IMR-90 (cell line): ENCODE results near the gene SIRPB1.

Source experiments
- BHLHE40 ChIP-seq: fragments of 150-350 bp; IDR thresholded peaks from 2 replicates; pipeline ENCODE4 v1.6.1; 2016; ENCODE audit warnings: mild to moderate bottlenecking, low read depth, low read length
- CEBPB ChIP-seq: IDR thresholded peaks from 2 replicates; pipeline ENCODE4 v1.6.1; 2012; ENCODE audit warnings: low read depth, low read length, improper control_type of control experiment
- CTCF ChIP-seq: conservative IDR thresholded peaks from 2 replicates; pipeline ENCODE4 v1.5.1; 2012; ENCODE audit warnings: mild to moderate bottlenecking, low read depth, low read length, improper control_type of control experiment
- ELK1 ChIP-seq: fragments of 150-350 bp; IDR thresholded peaks from 2 replicates; pipeline ENCODE4 v1.6.1; 2016; ENCODE audit warnings: low read depth, mild to moderate bottlenecking, low read length, moderate library complexity, borderline replicate concordance
- FOS ChIP-seq: fragments of 150-350 bp; IDR thresholded peaks from 2 replicates; pipeline ENCODE4 v1.6.1; 2016; ENCODE audit warnings: low read depth, low read length
- MXI1 ChIP-seq: IDR thresholded peaks from 2 replicates; pipeline ENCODE4 v1.6.1; 2012; ENCODE audit warnings: low read depth, mild to moderate bottlenecking, low read length, moderate library complexity, borderline replicate concordance
- POLR2A ChIP-seq: IDR thresholded peaks from 2 replicates; pipeline ENCODE4 v1.6.1; 2012; ENCODE audit warnings: mild to moderate bottlenecking, low read depth, low read length
- RAD21 ChIP-seq: IDR thresholded peaks from 2 replicates; pipeline ENCODE4 v1.6.1; 2012; ENCODE audit warnings: low read length, improper control_type of control experiment
- RFX5 ChIP-seq: IDR thresholded peaks from 2 replicates; pipeline ENCODE4 v1.8.0; 2012; ENCODE audit warnings: low read depth, mild to moderate bottlenecking, low read length, moderate library complexity
- SMC3 ChIP-seq: fragments of 150-350 bp; IDR thresholded peaks from 2 replicates; pipeline ENCODE4 v1.6.1; 2016; ENCODE audit warnings: low read depth, mild to moderate bottlenecking, antibody characterized with exemption, low read length, moderate library complexity
- USF2 ChIP-seq: fragments of 150-350 bp; IDR thresholded peaks from 2 replicates; pipeline ENCODE4 v1.6.1; 2017; ENCODE audit warnings: mild to moderate bottlenecking, antibody characterized with exemption, low read length, low read depth

GRCh38 chr20:1587781-1588532, 31.9 kb downstream of the SIRPB1 start:
- TF ChIP-seq FOS (no peak), CTCF (no peak), MXI1 (no peak), POLR2A (no peak), CEBPB (no peak), RFX5 (no peak), BHLHE40 (no peak), SMC3 (no peak), RAD21 (no peak), ELK1 (no peak), USF2 (no peak)
